GM12878 (cell line): ENCODE results near the gene IFRD1. TPM values are rescaled to one million over a fixed set of nuclear protein-coding genes. Genes with fewer than 3 reads are reported as not detected.

Source experiments
- ATAC-seq: fragments of 200-7000 bp; cut with Tn5 transposase; 3 replicates; pipeline ENCODE4 v1.9.1; 2020; ENCODE audit warnings: mild to moderate bottlenecking, moderate library complexity
- BruUV-seq: library from RNA; stranded (reverse); fragments of 400-500 nt; replicated peaks from 2 replicates; lab custom pipeline; 2021; lab: Mats Ljungman, UMichigan
- CTCF ChIA-PET: fragments of 300-600 bp; sonication (Branson Sonifier 250); formaldehyde crosslinking; extraction: SDS; loops from one replicate; lab custom pipeline; 2021; ENCODE audit warnings: inconsistent platforms; lab: Yijun Ruan, JAX
- POLR2A ChIA-PET: fragments of 350-600 bp; formaldehyde crosslinking; extraction: SDS; loops from one replicate; lab custom pipeline; 2021; ENCODE audit warnings: inconsistent platforms; lab: Charles Lee
- RAD21 ChIA-PET: fragments of 300-600 bp; sonication (Branson Sonifier 250); formaldehyde crosslinking; loops from one replicate; lab custom pipeline; 2023; ENCODE audit warnings: antibody characterized with exemption; ENCODE audit not compliant: unreplicated experiment; lab: Charles Lee
- SMC1A ChIA-PET: fragments of 300-600 bp; sonication (Branson Sonifier 250); formaldehyde crosslinking; loops from one replicate; lab custom pipeline; 2023; ENCODE audit not compliant: unreplicated experiment, uncharacterized antibody; lab: Charles Lee
- DNase-seq: peaks from one replicate; pipeline ENCODE4 v3.0.0-alpha.2; 2011; ENCODE audit warnings: low read depth, low spot score
- FAIRE-seq: peaks from 3 replicates; lab custom pipeline; 2011; peaks lifted over from hg19 to GRCh38; lab: Jason Lieb, UNC
- H2AFZ ChIP-seq: 2 replicates; pipeline ENCODE4 v1.6.0; 2011; ENCODE audit warnings: low read depth, low read length, control low read depth; ENCODE audit not compliant: control insufficient read depth
- H3K27ac ChIP-seq: 2 replicates; pipeline ENCODE4 v1.5.1; 2011; ENCODE audit warnings: control low read depth; ENCODE audit not compliant: control insufficient read depth, insufficient read depth
- H3K27me3 ChIP-seq, 2 experiments: replicated peaks in 1 of 2; 2 replicates each; pipeline versions ENCODE4 v1.6.0 to v1.6.1; 2011; ENCODE audit warnings: low read length in 1 of 2; ENCODE audit not compliant: control insufficient read depth in 2 of 2, insufficient read depth in 2 of 2
- H3K36me3 ChIP-seq, 2 experiments: 2 replicates each; pipeline ENCODE4 v1.5.1; 2011; ENCODE audit warnings: low read length in 1 of 2; ENCODE audit not compliant: control insufficient read depth in 2 of 2, insufficient read depth in 2 of 2
- H3K4me1 ChIP-seq: 2 replicates; pipeline ENCODE4 v1.6.1; 2011; ENCODE audit warnings: mild to moderate bottlenecking, low read length, moderate library complexity, mixed read lengths; ENCODE audit not compliant: control insufficient read depth, insufficient read depth
- H3K4me2 ChIP-seq: 2 replicates; pipeline ENCODE4 v1.6.0; 2011; ENCODE audit warnings: control low read depth; ENCODE audit not compliant: control insufficient read depth, insufficient read depth
- H3K4me3 ChIP-seq: fragments of 200-600 bp; sonication (generic); 2 replicates; pipeline ENCODE4 v1.5.1; 2016
- H3K79me2 ChIP-seq: 2 replicates; pipeline ENCODE4 v1.6.0; 2011; ENCODE audit warnings: low read length; ENCODE audit not compliant: control insufficient read depth, insufficient read depth
- H3K9ac ChIP-seq: 2 replicates; pipeline ENCODE4 v1.8.0; 2011; ENCODE audit warnings: low read length, control low read depth, mixed read lengths; ENCODE audit not compliant: control insufficient read depth, insufficient read depth
- H3K9me3 ChIP-seq: replicated peaks from 3 replicates; pipeline ENCODE4 v1.5.1; 2011; ENCODE audit warnings: mild to moderate bottlenecking, low read length; ENCODE audit not compliant: control insufficient read depth, insufficient read depth
- H4K20me1 ChIP-seq: 2 replicates; pipeline ENCODE4 v1.6.0; 2011; ENCODE audit not compliant: control insufficient read depth, insufficient read depth
- BCL11A ChIP-seq: IDR thresholded peaks from 2 replicates; pipeline ENCODE4 v1.6.1; 2011; ENCODE audit warnings: low read depth, low read length
- DPF2 ChIP-seq: fragments of 450-650 bp; IDR thresholded peaks from 2 replicates; pipeline ENCODE4 v1.6.1; 2017; ENCODE audit warnings: mild to moderate bottlenecking
- ESRRA ChIP-seq: IDR thresholded peaks from 2 replicates; pipeline ENCODE4 v1.6.1; 2012; ENCODE audit warnings: mild to moderate bottlenecking, low read length, improper control_type of control experiment
- EZH2 ChIP-seq: IDR thresholded peaks from 2 replicates; pipeline ENCODE4 v1.6.1; 2012; ENCODE audit warnings: low read depth, mild to moderate bottlenecking, control low read depth, inconsistent platforms, low read length, borderline replicate concordance; ENCODE audit not compliant: control insufficient read depth
- FOXK2 ChIP-seq: fragments of 450-650 bp; IDR thresholded peaks from 2 replicates; pipeline ENCODE4 v1.6.1; 2017; ENCODE audit warnings: mild to moderate bottlenecking, moderate library complexity
- HDAC2 ChIP-seq: fragments of 200-600 bp; sonication (generic); IDR thresholded peaks from 2 replicates; pipeline ENCODE4 v1.6.1; 2017
- MEF2A ChIP-seq: IDR thresholded peaks from 2 replicates; pipeline ENCODE4 v1.6.1; 2011; ENCODE audit warnings: low read depth, mild to moderate bottlenecking, low read length, moderate library complexity; ENCODE audit not compliant: insufficient read depth
- MEF2B ChIP-seq: fragments of 450-650 bp; IDR thresholded peaks from 2 replicates; pipeline ENCODE4 v1.6.1; 2018; ENCODE audit warnings: mild to moderate bottlenecking, moderate library complexity; ENCODE audit not compliant: partially characterized antibody, poor library complexity, severe bottlenecking
- MYC ChIP-seq: IDR thresholded peaks from 2 replicates; pipeline ENCODE4 v1.6.1; 2011; ENCODE audit warnings: mild to moderate bottlenecking, low read length, moderate library complexity, inconsistent platforms; ENCODE audit not compliant: insufficient read depth, insufficient replicate concordance, insufficient read length, severe bottlenecking
- NR2F1 ChIP-seq: fragments of 450-650 bp; conservative IDR thresholded peaks from 2 replicates; pipeline ENCODE4 v1.6.1; 2017; ENCODE audit warnings: mild to moderate bottlenecking
- PML ChIP-seq: IDR thresholded peaks from 2 replicates; pipeline ENCODE4 v1.6.1; 2012; ENCODE audit warnings: low read length, inconsistent platforms
- SMAD5 ChIP-seq: IDR thresholded peaks from 2 replicates; pipeline ENCODE4 v1.6.1; 2016; ENCODE audit warnings: antibody characterized with exemption, low read depth
- TCF12 ChIP-seq: IDR thresholded peaks from 2 replicates; pipeline ENCODE4 v1.6.1; 2011; ENCODE audit warnings: low read depth, mild to moderate bottlenecking, low read length
- ZZZ3 ChIP-seq: IDR thresholded peaks from 2 replicates; pipeline ENCODE4 v1.6.1; 2011; ENCODE audit warnings: low read depth; ENCODE audit not compliant: control insufficient read depth, insufficient read length
- WGBS: methylation state at CpG from one replicate; pipeline ENCODE4 v1.1.6; 2016; ENCODE audit warnings: low lambda C conversion rate; ENCODE audit not compliant: insufficient replicate concordance, insufficient coverage; ENCODE audit errors: missing lambda C conversion rate; 5-methylcytosine and 5-hydroxymethylcytosine counted together
- in situ Hi-C: fragments of 300-500 bp; cut with MboI; formaldehyde crosslinking; loops from 9 replicates; pipeline ENCODE4 v1.14.3; 2018; ENCODE audit warnings: mixed read lengths
- intact Hi-C: fragments of 100-400 bp; cut with micrococcal nuclease; formaldehyde crosslinking; loops from one replicate; pipeline ENCODE4 v1.14.2; 2022; ENCODE audit not compliant: unreplicated experiment
- polyA plus RNA-seq, 11 experiments: library from polyadenylated mRNA; depleted of rRNA in 4 of 11; unstranded in 6 of 11; stranded (reverse) in 5 of 11; fragments of >200 nt; fragmentation: Nextera tagmentation in 4 of 11; fragmentation: Illumina TruSeq in 1 of 11; extraction: Ambion mirVana in 4 of 11; extraction: Trizol in 1 of 11; gene quantifications; 1 replicate in 1 of 11; 2 replicates in 10 of 11; pipeline versions ENCODE4 v1.2.1 to v1.2.3, GENCODE V29; 2011 to 2016; ENCODE audit warnings: inconsistent platforms in 2 of 11, missing spikeins in 2 of 11, low read depth in 1 of 11
- total RNA-seq, 4 experiments: library from RNA; depleted of rRNA in 3 of 4; stranded (reverse); fragments of >200 nt in 3 of 4; fragmentation: Illumina TruSeq in 1 of 4; extraction: Trizol in 1 of 4; gene quantifications; 2 replicates each; pipeline versions ENCODE4 v1.2.1 to v1.2.3, GENCODE V29; 2013 to 2021
- TF ChIP-seq, protein P1 (sequence below): IDR thresholded peaks from 2 replicates; pipeline ENCODE4 v1.6.1; 2012; ENCODE audit warnings: low read length, inconsistent platforms
- TF ChIP-seq, protein P2 (sequence below): IDR thresholded peaks from 2 replicates; pipeline ENCODE4 v1.6.1; 2011; ENCODE audit warnings: borderline replicate concordance, low read depth, mild to moderate bottlenecking, moderate library complexity, mixed read lengths, low read length; ENCODE audit not compliant: insufficient read depth; ENCODE audit errors: extremely low read length

Gene IFRD1
- total and polyA plus RNA-seq, 10 of the 15 experiments (the other 5 are each of a cell fraction or from before 2014, with no cell fraction given): 9.6 to 31.1 (median 19.9) TPM

DNA sequence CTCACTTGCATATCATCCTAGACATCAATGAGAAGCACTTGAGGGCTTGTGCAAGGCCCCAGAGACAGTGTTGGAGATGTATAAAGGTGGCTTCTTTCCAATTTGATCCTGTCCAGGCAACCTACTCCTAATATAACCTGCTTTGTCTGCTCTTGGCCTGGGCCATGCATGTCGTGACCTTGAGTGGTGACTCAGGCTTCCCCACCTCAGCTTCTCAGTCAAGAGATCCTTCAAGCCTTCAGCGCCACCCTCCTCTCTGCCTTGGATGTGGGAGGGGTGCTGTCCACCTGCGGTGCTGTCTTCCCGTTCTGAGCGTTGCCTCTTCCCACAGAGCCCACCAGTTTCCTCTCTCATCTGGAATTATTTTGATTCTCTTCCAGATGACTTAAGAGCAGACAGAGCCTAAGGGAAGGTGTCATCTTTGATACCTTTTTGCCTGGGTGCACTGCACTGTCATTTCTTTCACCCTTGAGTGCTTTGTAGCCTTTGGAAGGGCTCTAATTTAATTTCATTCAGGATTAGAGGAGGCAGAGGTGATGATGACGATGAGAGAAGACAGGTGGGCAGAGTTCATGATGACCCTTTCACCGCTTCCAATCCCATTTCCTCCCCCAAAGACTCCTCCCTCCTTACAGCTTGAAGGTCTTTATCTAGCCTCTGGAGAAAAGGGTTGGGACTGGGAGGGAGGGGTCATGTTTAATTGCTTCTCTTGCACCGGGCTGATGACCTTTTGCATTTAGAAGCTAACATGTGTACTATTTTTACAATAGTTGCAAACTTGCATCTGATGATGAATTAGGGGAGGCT lies 37.4 kb downstream of the IFRD1 start:
- intact Hi-C loops: no loop called here
- no peaks in the 10 kb centered on the region for H4K20me1 ChIP-seq
- H3K9ac ChIP-seq: no peak overlapping the region
- ChIA-PET SMC1A (interaction anchor here (2.5 kb wide), 1 partner anchor 9 kb away, joined by 12 read pairs; no protein-coding TSS in a partner anchor), RAD21 (no interaction called here)
- BruUV-seq: no TSS peak
- H3K4me3 ChIP-seq: no peak overlapping the region
- H3K4me2 ChIP-seq: no peak overlapping the region
- H3K9me3 ChIP-seq: no peaks in the 10 kb centered on the region
- no peak overlapping the region for H2AFZ ChIP-seq
- no peak for FAIRE-seq
- H3K27ac ChIP-seq: no peak overlapping the region
- WGBS: 84% methylated on average over 8 of the region's 8 CpGs
- no peaks in the 10 kb centered on the region for H3K27me3 ChIP-seq
- no peak for DNase-seq
- no peak for ATAC-seq
- TF ChIP-seq, protein P1, sequence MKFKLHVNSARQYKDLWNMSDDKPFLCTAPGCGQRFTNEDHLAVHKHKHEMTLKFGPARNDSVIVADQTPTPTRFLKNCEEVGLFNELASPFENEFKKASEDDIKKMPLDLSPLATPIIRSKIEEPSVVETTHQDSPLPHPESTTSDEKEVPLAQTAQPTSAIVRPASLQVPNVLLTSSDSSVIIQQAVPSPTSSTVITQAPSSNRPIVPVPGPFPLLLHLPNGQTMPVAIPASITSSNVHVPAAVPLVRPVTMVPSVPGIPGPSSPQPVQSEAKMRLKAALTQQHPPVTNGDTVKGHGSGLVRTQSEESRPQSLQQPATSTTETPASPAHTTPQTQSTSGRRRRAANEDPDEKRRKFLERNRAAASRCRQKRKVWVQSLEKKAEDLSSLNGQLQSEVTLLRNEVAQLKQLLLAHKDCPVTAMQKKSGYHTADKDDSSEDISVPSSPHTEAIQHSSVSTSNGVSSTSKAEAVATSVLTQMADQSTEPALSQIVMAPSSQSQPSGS: no peak
- TF ChIP-seq ZZZ3: no peak
- no peak for TF ChIP-seq EZH2
- TF ChIP-seq SMAD5: no peak
- no peak for TF ChIP-seq MYC
- TF ChIP-seq FOXK2: no peak
- TF ChIP-seq TCF12: no peak
- no peak for TF ChIP-seq MEF2B
- no peak for TF ChIP-seq HDAC2
- TF ChIP-seq ESRRA: no peak
- no peak for TF ChIP-seq DPF2
- TF ChIP-seq, protein P2, sequence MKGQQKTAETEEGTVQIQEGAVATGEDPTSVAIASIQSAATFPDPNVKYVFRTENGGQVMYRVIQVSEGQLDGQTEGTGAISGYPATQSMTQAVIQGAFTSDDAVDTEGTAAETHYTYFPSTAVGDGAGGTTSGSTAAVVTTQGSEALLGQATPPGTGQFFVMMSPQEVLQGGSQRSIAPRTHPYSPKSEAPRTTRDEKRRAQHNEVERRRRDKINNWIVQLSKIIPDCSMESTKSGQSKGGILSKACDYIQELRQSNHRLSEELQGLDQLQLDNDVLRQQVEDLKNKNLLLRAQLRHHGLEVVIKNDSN: no peak
- TF ChIP-seq MEF2A: no peak
- TF ChIP-seq BCL11A: no peak
- no peak for TF ChIP-seq PML
- TF ChIP-seq NR2F1: no peak
- TF ChIP-seq, all 136 proteins: peak for 0
- ChIA-PET POLR2A (interaction anchor here (1.4 kb wide), 1 partner anchor 28 kb away, joined by 3 read pairs; no protein-coding TSS in a partner anchor), CTCF (no interaction called here)
- H3K36me3 ChIP-seq: no peaks in the 10 kb centered on the region
- in situ Hi-C loops: no loop called here
- no peaks in the 10 kb centered on the region for H3K79me2 ChIP-seq
- no peaks in the 10 kb centered on the region for H3K4me1 ChIP-seq
